DND-41 (cell line): ENCODE results near the gene IQGAP2.

Experiments
- ATAC-seq: fragments of 200-7000 bp; cut with Tn5 transposase; 3 replicates; pipeline ENCODE4 v1.9.1; 2021; ENCODE audit warnings: low read depth; ENCODE audit not compliant: insufficient read depth
- DNase-seq: peaks from one replicate; pipeline ENCODE4 v3.0.0-alpha.2; 2020
- H2AFZ ChIP-seq: 2 replicates; pipeline ENCODE4 v1.6.0; 2012; ENCODE audit warnings: low read depth, low read length
- H3K27ac ChIP-seq: 2 replicates; pipeline ENCODE4 v1.5.1; 2012; ENCODE audit warnings: low read length, inconsistent platforms
- H3K27me3 ChIP-seq: fragments of 200-600 bp; sonication (generic); 2 replicates; pipeline ENCODE4 v1.6.0; 2012; ENCODE audit warnings: low read length, mild to moderate bottlenecking, inconsistent platforms; ENCODE audit not compliant: insufficient read depth, poor library complexity
- H3K36me3 ChIP-seq: 2 replicates; pipeline ENCODE4 v1.5.1; 2012; ENCODE audit warnings: low read length, inconsistent platforms; ENCODE audit not compliant: insufficient read depth
- H3K4me1 ChIP-seq: 2 replicates; pipeline ENCODE4 v1.5.1; 2012; ENCODE audit warnings: mild to moderate bottlenecking, low read length; ENCODE audit not compliant: insufficient read depth
- H3K4me2 ChIP-seq: 2 replicates; pipeline ENCODE4 v1.6.0; 2012; ENCODE audit warnings: mild to moderate bottlenecking, moderate library complexity, low read length, inconsistent platforms; ENCODE audit not compliant: insufficient read depth
- H3K4me3 ChIP-seq, 2 experiments: fragments of 200-600 bp in 1 of 2; shearing (Covaris generic) in 1 of 2; 2 replicates each; pipeline ENCODE4 v1.5.1; 2012 to 2016; ENCODE audit warnings: inconsistent platforms in 2 of 2, low read length in 2 of 2, mild to moderate bottlenecking in 2 of 2, low read depth in 1 of 2, moderate library complexity in 1 of 2
- H3K79me2 ChIP-seq: 2 replicates; pipeline ENCODE4 v1.6.0; 2012; ENCODE audit warnings: low read length, inconsistent platforms; ENCODE audit not compliant: insufficient read depth
- H3K9ac ChIP-seq: 2 replicates; pipeline ENCODE4 v1.6.0; 2012; ENCODE audit warnings: low read depth, mild to moderate bottlenecking, inconsistent platforms, low read length, moderate library complexity
- H3K9me3 ChIP-seq: 2 replicates; pipeline ENCODE4 v1.5.1; 2012; ENCODE audit warnings: low read length, moderate library complexity, mild to moderate bottlenecking, inconsistent platforms; ENCODE audit not compliant: insufficient read depth, severe bottlenecking
- H4K20me1 ChIP-seq: 2 replicates; pipeline ENCODE4 v1.6.0; 2012; ENCODE audit warnings: low read length; ENCODE audit not compliant: insufficient read depth
- CTCF ChIP-seq: IDR thresholded peaks from 2 replicates; pipeline ENCODE4 v1.5.1; 2012; ENCODE audit warnings: borderline replicate concordance, low read length, moderate library complexity, mild to moderate bottlenecking; ENCODE audit not compliant: poor library complexity, severe bottlenecking; ENCODE audit errors: extremely low read depth
- EZH2 ChIP-seq: IDR thresholded peaks from 3 replicates; pipeline ENCODE4 v1.6.1; 2012; ENCODE audit warnings: borderline replicate concordance, low read depth, mild to moderate bottlenecking, moderate library complexity, low read length, inconsistent platforms; ENCODE audit not compliant: severe bottlenecking

The IQGAP2 gene

GRCh38 chr5:76684756-76685519 is 281.9 kb downstream of the IQGAP2 start:
- Histone ChIP-seq H3K79me2 (no peaks in the 10 kb centered on the region), H3K4me1 (no peaks in the 10 kb centered on the region), H2AFZ (no peak overlapping the region), H3K27me3 (no peaks in the 10 kb centered on the region), H3K4me3 (no peak overlapping the region), H4K20me1 (no peaks in the 10 kb centered on the region), H3K9me3 (no peaks in the 10 kb centered on the region), H3K27ac (no peak overlapping the region), H3K4me2 (no peak overlapping the region), H3K36me3 (no peaks in the 10 kb centered on the region), H3K9ac (no peak overlapping the region)
- no peak for TF ChIP-seq CTCF
- TF ChIP-seq EZH2 = no peak
- ATAC-seq = no peak
- DNase-seq = no peak

GRCh38 chr5:76685704-76686103 is 282.6 kb downstream of the IQGAP2 start:
- Histone ChIP-seq H3K4me3 (no peak overlapping the region), H2AFZ (no peak overlapping the region), H3K27ac (no peak overlapping the region), H3K79me2 (no peaks in the 10 kb centered on the region), H3K36me3 (no peaks in the 10 kb centered on the region), H3K9me3 (no peaks in the 10 kb centered on the region), H3K9ac (no peak overlapping the region), H4K20me1 (no peaks in the 10 kb centered on the region), H3K27me3 (no peaks in the 10 kb centered on the region), H3K4me2 (no peak overlapping the region), H3K4me1 (no peaks in the 10 kb centered on the region)
- ATAC-seq (no peak), DNase-seq (no peak)
- TF ChIP-seq CTCF (no peak), EZH2 (no peak)

GRCh38 chr5:76688212-76688611 is 285.1 kb downstream of the IQGAP2 start:
- H2AFZ ChIP-seq = no peak overlapping the region
- H3K9me3 ChIP-seq = no peaks in the 10 kb centered on the region
- ATAC-seq (no peak), DNase-seq (no peak)
- no peaks in the 10 kb centered on the region for H3K27me3 ChIP-seq
- no peaks in the 10 kb centered on the region for H3K36me3 ChIP-seq
- no peaks in the 10 kb centered on the region for H3K4me1 ChIP-seq
- H3K27ac ChIP-seq = no peak overlapping the region
- no peak overlapping the region for H3K4me2 ChIP-seq
- no peaks in the 10 kb centered on the region for H3K79me2 ChIP-seq
- H4K20me1 ChIP-seq = no peaks in the 10 kb centered on the region
- no peak for TF ChIP-seq CTCF
- TF ChIP-seq EZH2 = no peak
- H3K9ac ChIP-seq = no peak overlapping the region
- H3K4me3 ChIP-seq = no peak overlapping the region

GRCh38 chr5:76688836-76689235 is 285.8 kb downstream of the IQGAP2 start:
- Histone ChIP-seq H3K36me3 (no peaks in the 10 kb centered on the region), H2AFZ (no peak overlapping the region), H4K20me1 (no peaks in the 10 kb centered on the region), H3K27ac (no peak overlapping the region), H3K27me3 (no peaks in the 10 kb centered on the region), H3K9ac (no peak overlapping the region), H3K4me1 (no peaks in the 10 kb centered on the region), H3K4me3 (no peak overlapping the region), H3K79me2 (no peaks in the 10 kb centered on the region), H3K4me2 (no peak overlapping the region), H3K9me3 (no peaks in the 10 kb centered on the region)
- TF ChIP-seq EZH2 (no peak), CTCF (no peak)
- DNase-seq (no peak), ATAC-seq (no peak)
